ENCODE measurements around the gene PLEKHA8. TPM values are rescaled to one million over a fixed set of nuclear protein-coding genes. Genes with fewer than 3 reads are reported as not detected.

PLEKHA8 gene
- total RNA-seq, 1 donor from 2014 or later: 60.1 TPM

GRCh38 chr7:30163231-30163894 is 135.2 kb downstream of the PLEKHA8 start:
- Mint-ChIP-seq H3K4me1 (peaks cover 32% of the 10 kb centered on the region), H3K9me3 (no peaks in the 10 kb centered on the region), H3K27ac (ENCODE audit: unreplicated experiment) (peak overlapping the region; percentile 95), H3K4me3 (peak overlapping the region; percentile 41), H3K27me3 (ENCODE audit: low read depth) (peaks cover 12% of the 10 kb centered on the region), H3K36me3 (ENCODE audit: low read depth) (no peaks in the 10 kb centered on the region)
- TF ChIP-seq CTCF (conservative IDR thresholded peaks at IDR 0.05): no peak
- no peak for DNase-seq (ENCODE audit: low read depth, low spot score)

- peaks cover 41% of the 10 kb centered on the region for H3K4me1 Mint-ChIP-seq
- no peaks in the 10 kb centered on the region for H3K36me3 Mint-ChIP-seq (ENCODE audit: low read depth)
- peak overlapping the region; percentile 63 for H3K4me3 Mint-ChIP-seq
- no peak overlapping the region for H3K27ac Mint-ChIP-seq (ENCODE audit: unreplicated experiment)
- no peak for DNase-seq (ENCODE audit: low read depth, low spot score)
- no peaks in the 10 kb centered on the region for H3K9me3 Mint-ChIP-seq
- peak; percentile 74 for TF ChIP-seq CTCF (conservative IDR thresholded peaks at IDR 0.05)
- H3K27me3 Mint-ChIP-seq (ENCODE audit: low read depth): peaks cover 21% of the 10 kb centered on the region
Observed at GRCh38 chr7:30164567-30164966, 136.4 kb downstream of the PLEKHA8 start.

GRCh38 chr7:30165590-30165989 is 137.4 kb downstream of the PLEKHA8 start:
- no peak overlapping the region for H3K27ac Mint-ChIP-seq (ENCODE audit: unreplicated experiment)
- H3K27me3 Mint-ChIP-seq (ENCODE audit: low read depth): peaks cover 21% of the 10 kb centered on the region
- H3K9me3 Mint-ChIP-seq: no peaks in the 10 kb centered on the region
- DNase-seq (ENCODE audit: low read depth, low spot score): no peak
- peaks cover 41% of the 10 kb centered on the region for H3K4me1 Mint-ChIP-seq
- H3K36me3 Mint-ChIP-seq (ENCODE audit: low read depth): no peaks in the 10 kb centered on the region
- H3K4me3 Mint-ChIP-seq: no peak overlapping the region
- no peak for TF ChIP-seq CTCF (conservative IDR thresholded peaks at IDR 0.05)

GRCh38 chr7:30166155-30166840 is 138.1 kb downstream of the PLEKHA8 start:
- H3K36me3 Mint-ChIP-seq (ENCODE audit: low read depth): no peaks in the 10 kb centered on the region

GRCh38 chr7:30166841-30167235 is 138.6 kb downstream of the PLEKHA8 start:
- peaks cover 45% of the 10 kb centered on the region for H3K4me1 Mint-ChIP-seq
- no peaks in the 10 kb centered on the region for H3K9me3 Mint-ChIP-seq
- H3K36me3 Mint-ChIP-seq (ENCODE audit: low read depth): no peaks in the 10 kb centered on the region
- H3K27ac Mint-ChIP-seq (ENCODE audit: unreplicated experiment): no peak overlapping the region
- no peak for DNase-seq (ENCODE audit: low read depth, low spot score)
- TF ChIP-seq CTCF (conservative IDR thresholded peaks at IDR 0.05): no peak
- no peak overlapping the region for H3K4me3 Mint-ChIP-seq
- H3K27me3 Mint-ChIP-seq (ENCODE audit: low read depth): peaks cover 21% of the 10 kb centered on the region

More at GRCh38 chr7:30166155-30166840, 138.1 kb downstream of the PLEKHA8 start:
- no peak for TF ChIP-seq CTCF (conservative IDR thresholded peaks at IDR 0.05)
- no peak overlapping the region for H3K4me3 Mint-ChIP-seq
- H3K9me3 Mint-ChIP-seq: no peaks in the 10 kb centered on the region
- no peak overlapping the region for H3K27ac Mint-ChIP-seq (ENCODE audit: unreplicated experiment)
- DNase-seq (ENCODE audit: low read depth, low spot score): no peak
- H3K27me3 Mint-ChIP-seq (ENCODE audit: low read depth): peaks cover 21% of the 10 kb centered on the region
- peaks cover 45% of the 10 kb centered on the region for H3K4me1 Mint-ChIP-seq
